Osteocyte (in vitro differentiated cells): ENCODE results near the gene GTF2B. TPM values are rescaled to one million over a fixed set of nuclear protein-coding genes. Genes with fewer than 3 reads are reported as not detected.
A peak's percentile ranks its signal among the peaks of the same experiment; 100 is the strongest.
"Not testable (repeated sequence)": the region's sequence is repeated elsewhere in the genome, so short reads cannot be mapped to it uniquely, and the experiment has no call there.

Source experiments
- DNase-seq: peaks from one replicate; pipeline ENCODE4 v3.0.0; 2021; ENCODE audit warnings: mixed read lengths; ENCODE audit not compliant: unreplicated experiment; ENCODE audit errors: extremely low spot score
- H3K27ac Mint-ChIP-seq: one replicate; pipeline ENCODE4 v1.8.0; 2021; ENCODE audit warnings: mild to moderate bottlenecking, mixed read lengths; ENCODE audit not compliant: unreplicated experiment
- H3K27me3 Mint-ChIP-seq: one replicate; pipeline ENCODE4 v1.8.0; 2021; ENCODE audit warnings: mixed read lengths; ENCODE audit not compliant: unreplicated experiment
- H3K36me3 Mint-ChIP-seq: one replicate; pipeline ENCODE4 v1.8.0; 2021; ENCODE audit warnings: mixed read lengths; ENCODE audit not compliant: unreplicated experiment
- H3K4me1 Mint-ChIP-seq: one replicate; pipeline ENCODE4 v1.8.0; 2021; ENCODE audit warnings: mixed read lengths; ENCODE audit not compliant: unreplicated experiment
- H3K4me3 Mint-ChIP-seq: one replicate; pipeline ENCODE4 v1.8.0; 2021; ENCODE audit warnings: mild to moderate bottlenecking, moderate library complexity, mixed read lengths; ENCODE audit not compliant: unreplicated experiment
- H3K9me3 Mint-ChIP-seq: one replicate; pipeline ENCODE4 v1.8.0; 2021; ENCODE audit warnings: mixed read lengths; ENCODE audit not compliant: unreplicated experiment
- long read RNA-seq: library from polyadenylated mRNA; unstranded; transcript quantifications from one replicate; pipeline ENCODE4 v2.0.0, GENCODE V29; 2021
- total RNA-seq: library from RNA; stranded (reverse); gene quantifications from 2 replicates; pipeline ENCODE4 v1.2.1, GENCODE V29; 2021
- TF ChIP-seq, protein P1 (sequence below): fragments of 200-600 bp; sonication (generic); IDR thresholded peaks from 2 replicates; pipeline ENCODE4 v1.5.0; 2021; ENCODE audit warnings: antibody characterized with exemption, mild to moderate bottlenecking, moderate library complexity

GTF2B gene, protein sequence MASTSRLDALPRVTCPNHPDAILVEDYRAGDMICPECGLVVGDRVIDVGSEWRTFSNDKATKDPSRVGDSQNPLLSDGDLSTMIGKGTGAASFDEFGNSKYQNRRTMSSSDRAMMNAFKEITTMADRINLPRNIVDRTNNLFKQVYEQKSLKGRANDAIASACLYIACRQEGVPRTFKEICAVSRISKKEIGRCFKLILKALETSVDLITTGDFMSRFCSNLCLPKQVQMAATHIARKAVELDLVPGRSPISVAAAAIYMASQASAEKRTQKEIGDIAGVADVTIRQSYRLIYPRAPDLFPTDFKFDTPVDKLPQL
- total RNA-seq, result 25.5 and 27.3 TPM in 2 replicates
- long read RNA-seq, transcript GTF2B-201 (7 exons, 1,351 nt), result major isoform, 224 of 233 reads
- long read RNA-seq, partial matches to known transcripts, result 0 of 233 reads
- long read RNA-seq, other reads (novel, unspliced or antisense), result 9 of 233 reads

GRCh38 chr1:88891318-88891950 lies at the start of gene GTF2B:
TSS of gene GTF2B (minus strand) at chr1:88891567. CDS start at chr1:88891499, 68 bp downstream.
- no peaks in the 10 kb centered on the region for H3K9me3 Mint-ChIP-seq
- H3K27me3 Mint-ChIP-seq, result peaks cover 8% of the 10 kb centered on the region
- H3K4me3 Mint-ChIP-seq, result peak within 1 kb of the TSS; percentile 98
- H3K4me1 Mint-ChIP-seq, result peaks cover 27% of the 10 kb centered on the region
- peaks cover 4% of the 10 kb centered on the region for H3K36me3 Mint-ChIP-seq
- TF ChIP-seq, protein P1, sequence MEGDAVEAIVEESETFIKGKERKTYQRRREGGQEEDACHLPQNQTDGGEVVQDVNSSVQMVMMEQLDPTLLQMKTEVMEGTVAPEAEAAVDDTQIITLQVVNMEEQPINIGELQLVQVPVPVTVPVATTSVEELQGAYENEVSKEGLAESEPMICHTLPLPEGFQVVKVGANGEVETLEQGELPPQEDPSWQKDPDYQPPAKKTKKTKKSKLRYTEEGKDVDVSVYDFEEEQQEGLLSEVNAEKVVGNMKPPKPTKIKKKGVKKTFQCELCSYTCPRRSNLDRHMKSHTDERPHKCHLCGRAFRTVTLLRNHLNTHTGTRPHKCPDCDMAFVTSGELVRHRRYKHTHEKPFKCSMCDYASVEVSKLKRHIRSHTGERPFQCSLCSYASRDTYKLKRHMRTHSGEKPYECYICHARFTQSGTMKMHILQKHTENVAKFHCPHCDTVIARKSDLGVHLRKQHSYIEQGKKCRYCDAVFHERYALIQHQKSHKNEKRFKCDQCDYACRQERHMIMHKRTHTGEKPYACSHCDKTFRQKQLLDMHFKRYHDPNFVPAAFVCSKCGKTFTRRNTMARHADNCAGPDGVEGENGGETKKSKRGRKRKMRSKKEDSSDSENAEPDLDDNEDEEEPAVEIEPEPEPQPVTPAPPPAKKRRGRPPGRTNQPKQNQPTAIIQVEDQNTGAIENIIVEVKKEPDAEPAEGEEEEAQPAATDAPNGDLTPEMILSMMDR, result no peak
- peak within 1 kb of the TSS; percentile 97 for H3K27ac Mint-ChIP-seq
- DNase-seq, result peak; percentile 96

GRCh38 chr1:88938528-88938927 lies 47.2 kb upstream of the GTF2B start:
- not testable (repeated sequence) for H3K4me3 Mint-ChIP-seq, H3K9me3 Mint-ChIP-seq, H3K4me1 Mint-ChIP-seq, H3K27me3 Mint-ChIP-seq, DNase-seq, H3K27ac Mint-ChIP-seq
- H3K36me3 Mint-ChIP-seq, result peaks cover 59% of the 10 kb centered on the region

DNA sequence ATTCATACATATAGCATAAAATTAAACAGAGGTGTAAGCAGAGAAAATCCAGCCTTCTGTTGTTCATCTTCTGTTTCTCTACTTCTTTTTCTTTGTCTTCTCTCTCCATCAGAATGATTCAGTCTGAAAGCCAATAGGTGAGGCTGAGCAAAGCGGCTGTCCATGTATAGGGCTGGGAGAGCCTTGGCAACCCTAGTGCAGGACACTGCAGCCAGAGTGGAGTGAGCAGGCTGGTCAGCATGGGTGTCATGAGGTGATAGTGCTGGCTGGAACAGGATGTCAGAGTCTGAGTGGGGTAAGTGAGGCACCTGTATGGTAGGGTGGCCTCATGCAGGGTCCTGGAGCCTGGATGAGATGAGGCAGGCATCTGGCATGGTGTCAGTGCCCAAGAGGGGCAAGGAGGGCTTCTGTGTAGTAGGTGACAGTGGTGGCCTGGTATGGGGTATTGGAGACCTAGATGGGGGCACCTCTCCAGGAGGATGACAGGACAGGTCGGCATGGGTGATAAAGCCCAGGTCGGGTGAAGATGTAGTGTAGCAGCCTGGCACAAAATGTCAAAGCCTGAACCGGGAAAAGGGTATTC lies 45.5 kb upstream of the GTF2B start:
- TF ChIP-seq, protein P1, result no peak
- Mint-ChIP-seq H3K4me3 (no peak overlapping the region), H3K27me3 (no peaks in the 10 kb centered on the region)

DNA sequence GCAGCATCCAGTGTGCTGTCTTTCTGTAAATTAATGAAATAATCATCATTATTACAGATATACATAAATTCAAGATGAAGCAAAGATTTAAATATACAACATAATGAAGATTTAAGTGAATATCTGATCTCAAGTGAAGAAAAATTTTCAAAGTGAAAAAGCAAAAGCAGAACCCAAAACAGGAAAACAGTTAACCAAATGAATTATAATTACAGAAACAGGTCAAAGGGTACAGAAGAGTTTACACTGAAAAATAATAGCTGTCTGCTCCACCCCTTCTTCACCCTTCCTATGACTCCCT lies 44.8 kb upstream of the GTF2B start:
- Mint-ChIP-seq H3K4me3 (no peak overlapping the region), H3K27ac (no peak overlapping the region), H3K9me3 (no peaks in the 10 kb centered on the region), H3K36me3 (peaks cover 54% of the 10 kb centered on the region), H3K4me1 (peaks cover 2% of the 10 kb centered on the region), H3K27me3 (no peaks in the 10 kb centered on the region)
- TF ChIP-seq, protein P1, result no peak
- no peak for DNase-seq

More for the DNA sequence above, 45.5 kb upstream of the GTF2B start:
- no peak overlapping the region for H3K27ac Mint-ChIP-seq
- H3K9me3 Mint-ChIP-seq, result no peaks in the 10 kb centered on the region
- DNase-seq, result no peak
- peaks cover 2% of the 10 kb centered on the region for H3K4me1 Mint-ChIP-seq
- peaks cover 55% of the 10 kb centered on the region for H3K36me3 Mint-ChIP-seq

GRCh38 chr1:88935522-88936222 lies 44.3 kb upstream of the GTF2B start:
- Mint-ChIP-seq H3K27ac (no peak overlapping the region), H3K4me3 (no peak overlapping the region), H3K4me1 (peaks cover 2% of the 10 kb centered on the region), H3K36me3 (peaks cover 53% of the 10 kb centered on the region), H3K9me3 (no peaks in the 10 kb centered on the region), H3K27me3 (no peaks in the 10 kb centered on the region)
- TF ChIP-seq, protein P1, result peak; percentile 69
- no peak for DNase-seq

DNA sequence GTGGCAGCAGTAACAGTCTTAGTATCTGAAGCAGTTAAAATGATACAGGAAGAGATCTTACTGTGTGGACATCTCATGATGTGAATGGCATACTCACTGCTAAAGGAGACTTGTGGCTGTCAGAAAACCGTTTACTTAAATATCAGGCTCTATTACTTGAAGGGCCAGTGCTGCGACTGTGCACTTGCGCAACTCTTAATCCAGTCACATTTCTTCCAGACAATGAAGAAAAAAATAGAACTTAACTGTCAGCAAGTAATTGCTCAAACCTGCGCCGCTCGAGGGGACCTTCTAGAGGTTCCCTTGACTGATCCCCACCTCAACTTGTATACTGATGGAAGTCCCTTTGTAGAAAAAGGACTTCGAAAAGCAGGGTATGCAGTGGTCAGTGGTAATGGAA lies 38.8 kb upstream of the GTF2B start:
- H3K4me3 Mint-ChIP-seq, H3K27me3 Mint-ChIP-seq, H3K4me1 Mint-ChIP-seq: not testable (repeated sequence)

More for the DNA sequence above, 38.8 kb upstream of the GTF2B start:
- H3K36me3 Mint-ChIP-seq, result peaks cover 52% of the 10 kb centered on the region
- not testable (repeated sequence) for DNase-seq, H3K9me3 Mint-ChIP-seq, H3K27ac Mint-ChIP-seq
